ENCODE measurements around the gene EFCAB13.

DNA sequence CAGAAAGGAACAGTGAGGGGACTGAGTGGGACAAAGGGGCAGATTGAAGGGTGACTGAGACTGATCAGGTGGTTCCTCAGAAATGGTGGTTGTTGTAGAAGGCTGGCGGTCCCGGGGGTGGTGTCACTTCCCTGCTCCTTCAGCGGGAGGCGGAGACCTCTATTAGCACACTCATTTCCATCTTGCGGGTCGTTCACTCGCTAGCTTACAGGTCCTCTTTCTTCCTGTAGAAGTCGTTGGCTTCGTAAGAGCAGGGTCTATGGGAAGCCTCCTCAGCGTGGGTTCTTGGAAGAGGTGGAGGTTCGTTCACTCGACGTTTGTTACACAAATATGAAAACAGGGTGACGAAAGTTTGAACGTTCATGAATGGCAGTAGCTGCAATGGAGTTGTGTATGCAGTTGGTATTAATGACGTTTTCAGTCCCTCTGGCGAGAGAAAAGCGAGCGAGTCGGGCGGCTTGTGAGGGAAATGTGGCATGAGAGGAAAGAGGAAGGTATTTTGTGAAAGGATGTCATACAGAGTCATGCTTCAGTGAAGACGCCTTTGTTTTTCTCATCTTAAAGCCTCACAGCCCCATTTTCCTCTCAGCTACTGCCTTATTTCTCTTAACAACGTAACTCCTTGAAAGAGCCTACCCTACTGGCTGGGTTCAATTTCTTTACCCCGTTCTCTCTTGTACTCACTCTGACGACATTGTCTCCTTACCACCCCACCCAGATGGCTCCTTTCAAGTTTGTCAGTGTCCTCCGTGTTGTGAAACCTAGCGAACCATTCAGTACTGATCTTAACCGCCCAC lies 667 bp downstream of the EFCAB13 start:
- TF ChIP-seq, protein P1, sequence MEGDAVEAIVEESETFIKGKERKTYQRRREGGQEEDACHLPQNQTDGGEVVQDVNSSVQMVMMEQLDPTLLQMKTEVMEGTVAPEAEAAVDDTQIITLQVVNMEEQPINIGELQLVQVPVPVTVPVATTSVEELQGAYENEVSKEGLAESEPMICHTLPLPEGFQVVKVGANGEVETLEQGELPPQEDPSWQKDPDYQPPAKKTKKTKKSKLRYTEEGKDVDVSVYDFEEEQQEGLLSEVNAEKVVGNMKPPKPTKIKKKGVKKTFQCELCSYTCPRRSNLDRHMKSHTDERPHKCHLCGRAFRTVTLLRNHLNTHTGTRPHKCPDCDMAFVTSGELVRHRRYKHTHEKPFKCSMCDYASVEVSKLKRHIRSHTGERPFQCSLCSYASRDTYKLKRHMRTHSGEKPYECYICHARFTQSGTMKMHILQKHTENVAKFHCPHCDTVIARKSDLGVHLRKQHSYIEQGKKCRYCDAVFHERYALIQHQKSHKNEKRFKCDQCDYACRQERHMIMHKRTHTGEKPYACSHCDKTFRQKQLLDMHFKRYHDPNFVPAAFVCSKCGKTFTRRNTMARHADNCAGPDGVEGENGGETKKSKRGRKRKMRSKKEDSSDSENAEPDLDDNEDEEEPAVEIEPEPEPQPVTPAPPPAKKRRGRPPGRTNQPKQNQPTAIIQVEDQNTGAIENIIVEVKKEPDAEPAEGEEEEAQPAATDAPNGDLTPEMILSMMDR (conservative IDR thresholded peaks at IDR 0.05 in 1 of 2, IDR thresholded peaks at IDR 0.05 in 1 of 2; ENCODE audit: extremely low read depth in 1 of 2, insufficient read depth in 1 of 2, low read depth in 1 of 2, low read length in 2 of 2): no peak
- TF ChIP-seq EZH2 (IDR thresholded peaks at IDR 0.05; ENCODE audit: borderline replicate concordance, low read length): no peak

All from mammary epithelial cell (primary cell).